ENCODE measurements around the gene YIF1B.

The YIF1B gene

GRCh38 chr19:38304352-38304865 lies 11.3 kb downstream of the YIF1B start:
- DNase-seq, result no peak

GRCh38 chr19:38303517-38304351 lies 12.0 kb downstream of the YIF1B start, which contains the start of gene C19orf33:
C19orf33 (plus strand) TSS chr19:38304251; CDS start chr19:38304262, 11 bp downstream.
- DNase-seq, result no peak

- no peak for DNase-seq
Observed at GRCh38 chr19:38298821-38299680, 16.7 kb downstream of the YIF1B start.

GRCh38 chr19:38294090-38294489 lies 21.7 kb downstream of the YIF1B start:
- DNase-seq, result no peak

- no peak for DNase-seq
Observed at GRCh38 chr19:38293281-38293680, 22.5 kb downstream of the YIF1B start.

- DNase-seq, result no peak
Observed at GRCh38 chr19:38291855-38292254, 23.9 kb downstream of the YIF1B start.

- no peak for DNase-seq
Observed at GRCh38 chr19:38290631-38291147, 25.1 kb downstream of the YIF1B start.

GRCh38 chr19:38289955-38290354 lies 25.8 kb downstream of the YIF1B start:
- no peak for DNase-seq

GRCh38 chr19:38288123-38288855 lies 27.5 kb downstream of the YIF1B start:
- no peak for DNase-seq

GRCh38 chr19:38287604-38288003 lies 28.1 kb downstream of the YIF1B start:
- DNase-seq, result no peak

- DNase-seq, result no peak
Observed at GRCh38 chr19:38285567-38285966, 30.2 kb downstream of the YIF1B start.

GRCh38 chr19:38284422-38284821 lies 31.3 kb downstream of the YIF1B start:
- no peak for DNase-seq

GRCh38 chr19:38283271-38283670 lies 32.5 kb downstream of the YIF1B start:
- DNase-seq, result no peak

GRCh38 chr19:38281811-38282566 lies 33.8 kb downstream of the YIF1B start:
- DNase-seq, result no peak

- no peak for DNase-seq
Observed at GRCh38 chr19:38280030-38280921, 35.5 kb downstream of the YIF1B start.

- no peak for DNase-seq
Observed at GRCh38 chr19:38278751-38279150, 37.0 kb downstream of the YIF1B start.

GRCh38 chr19:38277969-38278680 lies 37.6 kb downstream of the YIF1B start:
- DNase-seq, result no peak

- DNase-seq, result no peak
Observed at GRCh38 chr19:38277549-38277948, 38.2 kb downstream of the YIF1B start.

GRCh38 chr19:38276942-38277517 lies 38.7 kb downstream of the YIF1B start:
- no peak for DNase-seq

- no peak for DNase-seq
Observed at GRCh38 chr19:38274739-38275138, 41.0 kb downstream of the YIF1B start.
